Measurements from ENCODE around the gene SERPINA4. TPM values are rescaled to one million over a fixed set of nuclear protein-coding genes. Genes with fewer than 3 reads are reported as not detected.

The SERPINA4 gene
- not detected for total RNA-seq
- total RNA-seq (2013), result not detected

- Mint-ChIP-seq H3K9me3 (no peaks in the 10 kb centered on the region), H3K27ac (no peak within 1 kb of the TSS), H3K36me3 (no peaks in the 10 kb centered on the region), H3K4me1 (no peaks in the 10 kb centered on the region), H3K4me3 (no peak within 1 kb of the TSS), H3K27me3 (ENCODE audit: low read depth in 2 of 2) (peaks cover 8 to 14% of the 10 kb centered on the region in 2 donors)
- 86% methylated on average over 9 of the region's 11 CpGs for WGBS (ENCODE audit: insufficient coverage)
- ATAC-seq (no peak), DNase-seq (no peak)
- H3K36me3 ChIP-seq (ENCODE audit: control insufficient read depth, insufficient read depth, low read length), result no peaks in the 10 kb centered on the region
- H3K4me1 ChIP-seq (ENCODE audit: control insufficient read depth, insufficient read depth, low read length), result no peaks in the 10 kb centered on the region
- TF ChIP-seq CTCF (IDR thresholded peaks at IDR 0.05), result no peak
- no peak within 1 kb of the TSS for H3K27ac ChIP-seq (ENCODE audit: low read length)
- no peak within 1 kb of the TSS for H3K4me3 ChIP-seq (ENCODE audit: low read length)
- H3K9me3 ChIP-seq (ENCODE audit: control insufficient read depth, insufficient read depth, low read length), result peaks cover 2% of the 10 kb centered on the region
- intact Hi-C loops (cut with micrococcal nuclease), result no loop called here
- no peaks in the 10 kb centered on the region for H3K27me3 ChIP-seq (ENCODE audit: control insufficient read depth, insufficient read depth, low read length)
These were observed at the start of gene SERPINA4 for GRCh38 chr14:94560751-94561655. SERPINA4 (plus strand) TSS chr14:94561442; CDS start chr14:94563483, 2,041 bp downstream.

- Mint-ChIP-seq H3K4me3 (no peak overlapping the region), H3K27me3 (ENCODE audit: low read depth in 2 of 2) (no peaks in the 10 kb centered on the region), H3K27ac (no peak overlapping the region), H3K9me3 (peaks cover 6 to 7% of the 10 kb centered on the region in 2 donors), H3K4me1 (no peaks in the 10 kb centered on the region), H3K36me3 (no peaks in the 10 kb centered on the region)
- no peak for ATAC-seq
- H3K9me3 ChIP-seq (ENCODE audit: control insufficient read depth, insufficient read depth, low read length), result no peaks in the 10 kb centered on the region
- no peak for DNase-seq
- no peak overlapping the region for H3K27ac ChIP-seq (ENCODE audit: low read length)
- no peaks in the 10 kb centered on the region for H3K4me1 ChIP-seq (ENCODE audit: control insufficient read depth, insufficient read depth, low read length)
- H3K36me3 ChIP-seq (ENCODE audit: control insufficient read depth, insufficient read depth, low read length), result no peaks in the 10 kb centered on the region
- no peak overlapping the region for H3K4me3 ChIP-seq (ENCODE audit: low read length)
- 69% methylated on average over 7 of the region's 7 CpGs for WGBS (ENCODE audit: insufficient coverage)
- no peaks in the 10 kb centered on the region for H3K27me3 ChIP-seq (ENCODE audit: control insufficient read depth, insufficient read depth, low read length)
- intact Hi-C loops (cut with micrococcal nuclease), result no loop called here
- no peak for TF ChIP-seq CTCF (IDR thresholded peaks at IDR 0.05)
These were observed 46.9 kb upstream of the SERPINA4 start for GRCh38 chr14:94514351-94514750.

- H3K36me3 Mint-ChIP-seq, result no peaks in the 10 kb centered on the region
- ATAC-seq (no peak), DNase-seq (no peak)
- no peak overlapping the region for H3K27ac Mint-ChIP-seq
- intact Hi-C loops (cut with micrococcal nuclease), result no loop called here
- H3K36me3 ChIP-seq (ENCODE audit: control insufficient read depth, insufficient read depth, low read length), result no peaks in the 10 kb centered on the region
- H3K27me3 ChIP-seq (ENCODE audit: control insufficient read depth, insufficient read depth, low read length), result no peaks in the 10 kb centered on the region
- H3K4me1 ChIP-seq (ENCODE audit: control insufficient read depth, insufficient read depth, low read length), result no peaks in the 10 kb centered on the region
- no peak for TF ChIP-seq CTCF (IDR thresholded peaks at IDR 0.05)
- H3K27ac ChIP-seq (ENCODE audit: low read length), result no peak overlapping the region
- H3K4me1 Mint-ChIP-seq, result no peaks in the 10 kb centered on the region
- no peaks in the 10 kb centered on the region for H3K9me3 ChIP-seq (ENCODE audit: control insufficient read depth, insufficient read depth, low read length)
- H3K4me3 Mint-ChIP-seq, result no peak overlapping the region
- peaks cover 12 to 13% of the 10 kb centered on the region in 2 donors for H3K9me3 Mint-ChIP-seq
- peaks cover 0 to 3% of the 10 kb centered on the region in 2 donors for H3K27me3 Mint-ChIP-seq (ENCODE audit: low read depth in 2 of 2)
- no peak overlapping the region for H3K4me3 ChIP-seq (ENCODE audit: low read length)
- WGBS (ENCODE audit: insufficient coverage), result 87% methylated on average over 9 of the region's 9 CpGs
These were observed 45.8 kb upstream of the SERPINA4 start for GRCh38 chr14:94515426-94515825.

Data from natural killer cell (primary cell).